ENCODE results near the gene SDCCAG8.

SDCCAG8 gene

DNA sequence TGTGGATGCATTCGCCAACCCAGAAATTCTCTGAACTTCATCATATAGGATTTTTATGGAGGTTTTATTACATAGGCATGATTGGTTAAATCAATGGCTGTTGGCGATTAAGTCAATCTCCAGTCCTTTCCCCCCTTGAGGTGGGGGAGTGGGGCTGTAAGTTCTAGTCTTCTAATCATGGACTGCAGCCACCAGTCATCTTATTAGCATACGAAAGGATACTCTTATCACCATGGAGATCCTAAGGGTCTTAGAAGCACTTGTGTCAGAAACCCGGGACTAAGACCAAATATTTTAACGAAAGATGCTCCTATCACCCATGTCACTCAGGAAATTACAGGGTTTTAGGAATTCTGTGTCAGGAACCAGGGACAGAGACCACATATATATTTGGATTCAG lies 36.3 kb downstream of the SDCCAG8 start:
- DNase-seq (ENCODE audit: low read depth, low spot score) = no peak
- Histone ChIP-seq H3K4me3 (no peak overlapping the region), H3K9ac (ENCODE audit: insufficient read length) (no peak overlapping the region), H3K36me3 (ENCODE audit: insufficient read depth, low read length) (peaks cover 2% of the 10 kb centered on the region; the same call in 1 of the 2 replicates), H3K27ac (no peak overlapping the region), H3K9me3 (ENCODE audit: low read depth, low read length) (no peaks in the 10 kb centered on the region)
- no peak for TF ChIP-seq EZH2 (IDR thresholded peaks at IDR 0.05)
- no peak for TF ChIP-seq FOXP2 (optimal IDR thresholded peaks at IDR 0.05; ENCODE audit: control extremely low read depth, extremely low read length, insufficient read depth)
- no peak for TF ChIP-seq POLR2AphosphoS5 (IDR thresholded peaks at IDR 0.05; ENCODE audit: borderline replicate concordance, low read depth, low read length)

DNA sequence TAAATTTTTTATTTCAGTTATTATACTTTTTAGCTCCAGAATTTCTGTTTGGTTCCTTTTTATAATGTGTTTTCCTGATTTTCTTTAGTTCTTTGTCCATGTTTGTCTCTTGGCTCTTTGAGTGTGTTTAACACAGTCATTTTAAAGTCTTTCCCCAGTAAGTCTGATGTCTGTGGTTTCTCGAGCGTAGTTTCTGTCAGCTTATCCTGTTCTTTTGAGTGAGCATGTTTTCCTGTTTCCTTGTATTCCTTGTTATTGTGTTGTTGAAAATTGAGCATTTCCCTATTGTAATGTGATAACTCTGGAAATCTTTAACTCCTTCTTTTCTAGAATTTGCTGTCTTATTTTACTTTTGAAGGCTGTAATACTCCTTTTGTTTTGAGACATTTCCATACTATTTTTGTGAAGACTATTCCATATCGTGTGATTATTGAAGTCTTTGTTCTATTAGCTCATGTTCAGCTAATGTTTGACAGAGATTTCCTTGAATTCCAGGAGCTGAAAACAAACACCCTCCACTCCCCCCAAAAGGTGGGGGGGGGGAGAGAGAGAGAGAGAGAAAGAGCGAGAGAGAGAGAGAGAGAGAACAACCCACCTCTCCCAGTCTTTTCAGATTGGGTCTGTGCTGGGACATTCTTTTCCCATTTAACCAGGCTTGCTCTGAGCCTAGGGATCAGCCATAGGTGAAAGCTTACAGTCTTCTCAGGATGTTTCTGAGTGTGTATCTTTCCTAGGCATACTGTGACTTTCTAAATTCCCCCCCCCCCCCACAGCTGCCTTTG lies 38.3 kb downstream of the SDCCAG8 start:
- no peaks in the 10 kb centered on the region for H3K9me3 ChIP-seq (ENCODE audit: low read depth, low read length)
- no peak overlapping the region for H3K27ac ChIP-seq
- peaks cover 2% of the 10 kb centered on the region; the same call in 1 of the 2 replicates for H3K36me3 ChIP-seq (ENCODE audit: insufficient read depth, low read length)
- TF ChIP-seq FOXP2 (optimal IDR thresholded peaks at IDR 0.05; ENCODE audit: control extremely low read depth, extremely low read length, insufficient read depth) (no peak), EZH2 (IDR thresholded peaks at IDR 0.05) (no peak)
- DNase-seq (ENCODE audit: low read depth, low spot score) = no peak
- no peak overlapping the region for H3K9ac ChIP-seq (ENCODE audit: insufficient read length)
- no peak overlapping the region for H3K4me3 ChIP-seq

- Histone ChIP-seq H3K4me3 (no peak overlapping the region), H3K27ac (no peak overlapping the region), H3K36me3 (ENCODE audit: insufficient read depth, low read length) (peaks cover 2% of the 10 kb centered on the region; the same call in 1 of the 2 replicates), H3K9me3 (ENCODE audit: low read depth, low read length) (no peaks in the 10 kb centered on the region), H3K9ac (ENCODE audit: insufficient read length) (no peak overlapping the region)
- no peak for DNase-seq (ENCODE audit: low read depth, low spot score)
- no peak for TF ChIP-seq FOXP2 (optimal IDR thresholded peaks at IDR 0.05; ENCODE audit: control extremely low read depth, extremely low read length, insufficient read depth)
- no peak for TF ChIP-seq EZH2 (IDR thresholded peaks at IDR 0.05)
- TF ChIP-seq POLR2AphosphoS5 (IDR thresholded peaks at IDR 0.05; ENCODE audit: borderline replicate concordance, low read depth, low read length) = no peak
These were observed 38.9 kb downstream of the SDCCAG8 start for GRCh38 chr1:243294723-243295121.

GRCh38 chr1:243299069-243299468 lies 43.2 kb downstream of the SDCCAG8 start:
- Histone ChIP-seq H3K9ac (ENCODE audit: insufficient read length) (no peak overlapping the region), H3K9me3 (ENCODE audit: low read depth, low read length) (no peaks in the 10 kb centered on the region), H3K27ac (no peak overlapping the region), H3K4me3 (no peak overlapping the region), H3K36me3 (ENCODE audit: insufficient read depth, low read length) (no peaks in the 10 kb centered on the region; the same call in 1 of the 2 replicates)
- no peak for DNase-seq (ENCODE audit: low read depth, low spot score)
- no peak for TF ChIP-seq POLR2AphosphoS5 (IDR thresholded peaks at IDR 0.05; ENCODE audit: borderline replicate concordance, low read depth, low read length)
- TF ChIP-seq FOXP2 (optimal IDR thresholded peaks at IDR 0.05; ENCODE audit: control extremely low read depth, extremely low read length, insufficient read depth) = no peak
- no peak for TF ChIP-seq EZH2 (IDR thresholded peaks at IDR 0.05)

GRCh38 chr1:243301059-243301458 lies 45.2 kb downstream of the SDCCAG8 start:
- Histone ChIP-seq H3K9me3 (ENCODE audit: low read depth, low read length) (no peaks in the 10 kb centered on the region), H3K36me3 (ENCODE audit: insufficient read depth, low read length) (no peaks in the 10 kb centered on the region; the same call in 1 of the 2 replicates), H3K9ac (ENCODE audit: insufficient read length) (no peak overlapping the region), H3K4me3 (no peak overlapping the region), H3K27ac (no peak overlapping the region)
- TF ChIP-seq EZH2 (IDR thresholded peaks at IDR 0.05) (no peak), FOXP2 (optimal IDR thresholded peaks at IDR 0.05; ENCODE audit: control extremely low read depth, extremely low read length, insufficient read depth) (no peak), POLR2AphosphoS5 (IDR thresholded peaks at IDR 0.05; ENCODE audit: borderline replicate concordance, low read depth, low read length) (no peak)
- DNase-seq (ENCODE audit: low read depth, low spot score) = no peak

DNA sequence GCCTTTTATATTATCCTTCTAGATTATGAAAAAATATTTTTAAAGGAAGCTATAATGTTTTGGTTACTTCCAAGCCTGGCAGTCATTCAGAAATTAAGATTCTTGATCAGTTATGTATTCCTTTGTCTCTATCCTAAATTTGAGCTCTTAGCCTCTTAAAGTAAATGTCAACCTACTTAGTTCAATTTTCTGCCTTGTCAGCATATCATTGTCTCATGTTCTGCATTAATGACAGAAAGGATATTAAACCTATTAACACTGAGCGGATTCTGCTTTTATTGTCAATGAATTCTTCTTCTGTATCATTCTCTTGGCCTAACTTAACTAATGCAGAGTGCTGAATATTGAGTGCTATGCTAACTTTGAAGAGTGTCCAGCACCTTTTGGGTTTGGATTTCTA lies 56.0 kb downstream of the SDCCAG8 start:
- Histone ChIP-seq H3K9ac (ENCODE audit: insufficient read length) (no peak overlapping the region), H3K9me3 (ENCODE audit: low read depth, low read length) (no peaks in the 10 kb centered on the region), H3K36me3 (ENCODE audit: insufficient read depth, low read length) (peaks cover 5% of the 10 kb centered on the region; the same call in 1 of the 2 replicates), H3K27ac (no peak overlapping the region), H3K4me3 (no peak overlapping the region)
- TF ChIP-seq POLR2AphosphoS5 (IDR thresholded peaks at IDR 0.05; ENCODE audit: borderline replicate concordance, low read depth, low read length) (no peak), EZH2 (IDR thresholded peaks at IDR 0.05) (no peak), FOXP2 (optimal IDR thresholded peaks at IDR 0.05; ENCODE audit: control extremely low read depth, extremely low read length, insufficient read depth) (no peak)
- DNase-seq (ENCODE audit: low read depth, low spot score) = no peak

DNA sequence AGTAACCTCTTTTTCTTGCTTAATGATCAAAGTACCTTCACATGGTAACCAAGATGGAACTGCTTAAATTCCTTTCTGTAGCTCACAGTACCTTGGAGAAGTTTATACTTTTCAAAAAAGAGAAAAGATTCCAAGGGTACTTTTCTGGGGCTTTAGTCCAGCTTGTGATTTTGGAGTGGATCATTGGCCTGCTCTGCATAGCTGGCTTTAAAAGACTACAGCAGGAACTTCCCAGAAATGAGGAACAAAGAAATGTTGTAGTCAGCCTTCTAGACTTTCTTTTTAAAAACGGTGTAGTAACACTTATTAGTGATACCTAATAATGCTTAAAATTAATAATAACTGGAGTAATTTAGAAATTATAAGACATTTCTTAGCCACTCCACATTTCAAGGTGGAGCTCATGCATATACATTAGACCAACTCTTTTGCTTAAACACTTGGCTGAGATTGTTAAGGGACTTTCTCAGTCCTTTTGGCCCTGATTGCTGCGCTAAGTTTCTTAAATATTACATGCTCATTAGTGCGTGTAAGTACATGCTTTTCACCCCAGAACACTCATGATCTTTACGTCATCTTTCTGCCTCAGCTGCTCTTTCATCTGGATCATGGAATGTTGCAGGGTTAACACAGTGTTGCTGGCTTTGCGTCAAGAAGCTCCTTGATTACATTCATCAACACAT lies 57.3 kb downstream of the SDCCAG8 start:
- H3K36me3 ChIP-seq (ENCODE audit: insufficient read depth, low read length) = peaks cover 9% of the 10 kb centered on the region
- no peak for DNase-seq (ENCODE audit: low read depth, low spot score)
- TF ChIP-seq POLR2AphosphoS5 (IDR thresholded peaks at IDR 0.05; ENCODE audit: borderline replicate concordance, low read depth, low read length) = no peak
- no peak for TF ChIP-seq FOXP2 (optimal IDR thresholded peaks at IDR 0.05; ENCODE audit: control extremely low read depth, extremely low read length, insufficient read depth)
- TF ChIP-seq EZH2 (IDR thresholded peaks at IDR 0.05) = no peak
- H3K27ac ChIP-seq = peak overlapping the region; percentile 54
- H3K4me3 ChIP-seq = no peak overlapping the region
- no peaks in the 10 kb centered on the region for H3K9me3 ChIP-seq (ENCODE audit: low read depth, low read length)
- no peak overlapping the region for H3K9ac ChIP-seq (ENCODE audit: insufficient read length)

DNA sequence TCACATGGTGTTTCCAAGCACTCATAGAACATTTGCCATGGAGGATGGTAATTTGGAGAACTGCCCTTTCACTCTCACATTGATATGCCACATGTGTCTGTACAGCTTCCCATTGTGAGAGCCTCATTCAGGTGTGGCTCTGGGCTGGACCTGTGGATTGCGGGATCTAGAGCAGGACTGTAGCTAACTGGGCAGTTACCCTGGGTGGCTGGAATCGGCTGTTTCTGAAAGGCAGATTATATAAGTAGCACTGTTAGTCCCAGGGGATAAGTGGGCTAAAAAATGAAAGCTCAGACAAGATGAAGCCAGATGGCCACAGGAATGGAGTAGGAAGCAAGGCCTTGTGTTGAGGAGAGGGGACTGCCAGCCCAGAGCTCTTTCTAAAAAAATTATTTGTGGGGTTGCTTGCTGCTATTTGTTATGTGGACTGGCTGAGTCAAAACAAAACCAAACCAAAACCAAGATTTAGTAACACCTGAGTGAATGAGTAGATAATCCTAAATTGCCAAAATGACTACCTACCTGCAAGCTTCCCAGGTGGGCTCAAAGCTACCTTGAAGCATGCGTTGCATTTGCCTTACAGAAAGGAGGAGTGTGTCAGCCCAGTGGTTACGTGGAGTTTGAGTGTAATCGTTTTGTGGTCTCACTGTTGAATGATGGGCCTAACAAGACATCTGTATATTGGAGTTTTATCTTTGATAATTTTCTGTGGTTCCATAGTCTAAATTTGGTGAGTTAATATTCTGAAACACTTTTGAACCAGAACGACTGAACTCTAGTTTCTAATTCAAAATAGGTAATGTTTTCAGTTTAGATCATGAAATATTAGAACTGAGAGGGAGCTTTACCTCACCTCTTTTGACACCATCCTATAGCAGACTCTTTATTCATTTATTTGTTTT lies 58.0 kb downstream of the SDCCAG8 start:
- Histone ChIP-seq H3K9me3 (ENCODE audit: low read depth, low read length) (no peaks in the 10 kb centered on the region), H3K9ac (ENCODE audit: insufficient read length) (no peak overlapping the region), H3K27ac (no peak overlapping the region), H3K36me3 (ENCODE audit: insufficient read depth, low read length) (peaks cover 9% of the 10 kb centered on the region), H3K4me3 (no peak overlapping the region)
- no peak for DNase-seq (ENCODE audit: low read depth, low spot score)
- no peak for TF ChIP-seq FOXP2 (optimal IDR thresholded peaks at IDR 0.05; ENCODE audit: control extremely low read depth, extremely low read length, insufficient read depth)
- no peak for TF ChIP-seq EZH2 (IDR thresholded peaks at IDR 0.05)

All from SK-N-MC (cell line).